ENCODE measurements around the gene ASCC2. TPM values are rescaled to one million over a fixed set of nuclear protein-coding genes. Genes with fewer than 3 reads are reported as not detected.
"Not testable (repeated sequence)": the region's sequence is repeated elsewhere in the genome, so short reads cannot be mapped to it uniquely, and the experiment has no call there.

The ASCC2 gene
- total and polyA plus RNA-seq, 5 donors from 2014 or later, result 39.3 to 94.0 (median 42.8) TPM

GRCh38 chr22:29827726-29828125 is 10.3 kb downstream of the ASCC2 start:
- not testable (repeated sequence) for H3K27me3 ChIP-seq (ENCODE audit: control insufficient read depth, insufficient read depth, low read length); H3K27ac Mint-ChIP-seq; H3K27ac ChIP-seq (ENCODE audit: insufficient read depth, low read length, poor library complexity, severe bottlenecking); DNase-seq; H3K4me1 ChIP-seq (ENCODE audit: control insufficient read depth, insufficient read depth, low read length, poor library complexity, severe bottlenecking); H3K27me3 Mint-ChIP-seq; H3K4me3 Mint-ChIP-seq; ATAC-seq (ENCODE audit: low read depth in 2 of 2); H3K4me3 ChIP-seq (ENCODE audit: low read depth, low read length); H3K9me3 Mint-ChIP-seq; H3K9me3 ChIP-seq (ENCODE audit: control insufficient read depth in 2 of 2, low read length in 2 of 2)
- H3K36me3 ChIP-seq (ENCODE audit: control insufficient read depth, insufficient read depth, low read length), result peaks cover 76% of the 10 kb centered on the region
- peaks cover 7 to 17% (median 15%) of the 10 kb centered on the region in 4 donors for H3K4me1 Mint-ChIP-seq
- peaks cover 54% of the 10 kb centered on the region for H3K36me3 Mint-ChIP-seq

GRCh38 chr22:29827091-29827490 is 11.0 kb downstream of the ASCC2 start:
- no peaks in the 10 kb centered on the region for H3K9me3 Mint-ChIP-seq
- H3K27ac Mint-ChIP-seq, result no peak overlapping the region
- no peaks in the 10 kb centered on the region for H3K27me3 ChIP-seq (ENCODE audit: control insufficient read depth, insufficient read depth, low read length)
- no peaks in the 10 kb centered on the region for H3K27me3 Mint-ChIP-seq
- H3K4me3 Mint-ChIP-seq, result no peak overlapping the region
- peaks cover 7 to 15% (median 12%) of the 10 kb centered on the region in 4 donors for H3K4me1 Mint-ChIP-seq
- no peaks in the 10 kb centered on the region for H3K9me3 ChIP-seq (ENCODE audit: control insufficient read depth in 2 of 2, low read length in 2 of 2)
- no peak overlapping the region for H3K27ac ChIP-seq (ENCODE audit: insufficient read depth, low read length, poor library complexity, severe bottlenecking)
- no peaks in the 10 kb centered on the region for H3K4me1 ChIP-seq (ENCODE audit: control insufficient read depth, insufficient read depth, low read length, poor library complexity, severe bottlenecking)
- DNase-seq (no peak), ATAC-seq (ENCODE audit: low read depth in 2 of 2) (no peak)
- H3K4me3 ChIP-seq (ENCODE audit: low read depth, low read length), result no peak overlapping the region
- H3K36me3 Mint-ChIP-seq, result peaks cover 55% of the 10 kb centered on the region
- H3K36me3 ChIP-seq (ENCODE audit: control insufficient read depth, insufficient read depth, low read length), result peaks cover 77% of the 10 kb centered on the region

GRCh38 chr22:29825578-29825977 is 12.5 kb downstream of the ASCC2 start:
- Mint-ChIP-seq H3K9me3 (no peaks in the 10 kb centered on the region), H3K36me3 (peaks cover 54% of the 10 kb centered on the region), H3K27me3 (no peaks in the 10 kb centered on the region), H3K27ac (no peak overlapping the region), H3K4me1 (peaks cover 0 to 7% (median 5%) of the 10 kb centered on the region in 4 donors), H3K4me3 (no peak overlapping the region)
- Histone ChIP-seq H3K9me3 (ENCODE audit: control insufficient read depth in 2 of 2, low read length in 2 of 2) (no peaks in the 10 kb centered on the region), H3K27ac (ENCODE audit: insufficient read depth, low read length, poor library complexity, severe bottlenecking) (no peak overlapping the region), H3K27me3 (ENCODE audit: control insufficient read depth, insufficient read depth, low read length) (no peaks in the 10 kb centered on the region), H3K4me1 (ENCODE audit: control insufficient read depth, insufficient read depth, low read length, poor library complexity, severe bottlenecking) (no peaks in the 10 kb centered on the region), H3K36me3 (ENCODE audit: control insufficient read depth, insufficient read depth, low read length) (peaks cover 75% of the 10 kb centered on the region), H3K4me3 (ENCODE audit: low read depth, low read length) (no peak overlapping the region)
- ATAC-seq (ENCODE audit: low read depth in 2 of 2) (no peak), DNase-seq (no peak)

- Mint-ChIP-seq H3K36me3 (peaks cover 52% of the 10 kb centered on the region), H3K27ac (no peak overlapping the region), H3K4me3 (no peak overlapping the region), H3K9me3 (no peaks in the 10 kb centered on the region), H3K4me1 (peaks cover 0 to 6% (median 2%) of the 10 kb centered on the region in 4 donors), H3K27me3 (no peaks in the 10 kb centered on the region)
- no peak overlapping the region for H3K4me3 ChIP-seq (ENCODE audit: low read depth, low read length)
- DNase-seq (no peak), ATAC-seq (ENCODE audit: low read depth in 2 of 2) (no peak)
- no peak overlapping the region for H3K27ac ChIP-seq (ENCODE audit: insufficient read depth, low read length, poor library complexity, severe bottlenecking)
- H3K9me3 ChIP-seq (ENCODE audit: control insufficient read depth in 2 of 2, low read length in 2 of 2), result no peaks in the 10 kb centered on the region
- H3K36me3 ChIP-seq (ENCODE audit: control insufficient read depth, insufficient read depth, low read length), result peaks cover 71% of the 10 kb centered on the region
- no peaks in the 10 kb centered on the region for H3K4me1 ChIP-seq (ENCODE audit: control insufficient read depth, insufficient read depth, low read length, poor library complexity, severe bottlenecking)
- no peaks in the 10 kb centered on the region for H3K27me3 ChIP-seq (ENCODE audit: control insufficient read depth, insufficient read depth, low read length)
Measured at GRCh38 chr22:29824677-29825076, 13.4 kb downstream of the ASCC2 start.

- H3K4me3 Mint-ChIP-seq, result no peak overlapping the region
- no peaks in the 10 kb centered on the region for H3K4me1 ChIP-seq (ENCODE audit: control insufficient read depth, insufficient read depth, low read length, poor library complexity, severe bottlenecking)
- peak; percentile 70 to 81 for ATAC-seq (ENCODE audit: low read depth in 2 of 2)
- H3K27ac Mint-ChIP-seq, result peak overlapping the region in 1 of 3 donors; percentile 62
- no peaks in the 10 kb centered on the region for H3K27me3 ChIP-seq (ENCODE audit: control insufficient read depth, insufficient read depth, low read length)
- no peaks in the 10 kb centered on the region for H3K4me1 Mint-ChIP-seq
- H3K27ac ChIP-seq (ENCODE audit: insufficient read depth, low read length, poor library complexity, severe bottlenecking), result no peak overlapping the region
- peak in 2 of 3 donors; percentile 6 to 74 for DNase-seq
- H3K4me3 ChIP-seq (ENCODE audit: low read depth, low read length), result no peak overlapping the region
- H3K27me3 Mint-ChIP-seq, result no peaks in the 10 kb centered on the region
- H3K9me3 ChIP-seq (ENCODE audit: control insufficient read depth in 2 of 2, low read length in 2 of 2), result no peaks in the 10 kb centered on the region
- no peaks in the 10 kb centered on the region for H3K9me3 Mint-ChIP-seq
- H3K36me3 Mint-ChIP-seq, result peaks cover 51% of the 10 kb centered on the region
- peaks cover 75% of the 10 kb centered on the region for H3K36me3 ChIP-seq (ENCODE audit: control insufficient read depth, insufficient read depth, low read length)
Measured at GRCh38 chr22:29821291-29822016, 16.6 kb downstream of the ASCC2 start.

GRCh38 chr22:29820961-29821290 is 17.1 kb downstream of the ASCC2 start:
- no peaks in the 10 kb centered on the region for H3K4me1 ChIP-seq (ENCODE audit: control insufficient read depth, insufficient read depth, low read length, poor library complexity, severe bottlenecking)
- Mint-ChIP-seq H3K27ac (peak overlapping the region in 1 of 3 donors; percentile 62), H3K9me3 (no peaks in the 10 kb centered on the region), H3K36me3 (peaks cover 54% of the 10 kb centered on the region), H3K4me1 (no peaks in the 10 kb centered on the region), H3K27me3 (no peaks in the 10 kb centered on the region), H3K4me3 (no peak overlapping the region)
- H3K9me3 ChIP-seq (ENCODE audit: control insufficient read depth in 2 of 2, low read length in 2 of 2), result no peaks in the 10 kb centered on the region
- peaks cover 77% of the 10 kb centered on the region for H3K36me3 ChIP-seq (ENCODE audit: control insufficient read depth, insufficient read depth, low read length)
- H3K27ac ChIP-seq (ENCODE audit: insufficient read depth, low read length, poor library complexity, severe bottlenecking), result no peak overlapping the region
- no peak for ATAC-seq (ENCODE audit: low read depth in 2 of 2)
- H3K27me3 ChIP-seq (ENCODE audit: control insufficient read depth, insufficient read depth, low read length), result no peaks in the 10 kb centered on the region
- no peak overlapping the region for H3K4me3 ChIP-seq (ENCODE audit: low read depth, low read length)
- no peak for DNase-seq

- no peak for ATAC-seq (ENCODE audit: low read depth in 2 of 2)
- H3K9me3 Mint-ChIP-seq, result no peaks in the 10 kb centered on the region
Measured at GRCh38 chr22:29819501-29819900, 18.6 kb downstream of the ASCC2 start.

GRCh38 chr22:29817724-29818123 is 20.4 kb downstream of the ASCC2 start:
- H3K27me3 Mint-ChIP-seq, result no peaks in the 10 kb centered on the region
- H3K4me3 Mint-ChIP-seq, result no peak overlapping the region
- Histone ChIP-seq H3K27ac (ENCODE audit: insufficient read depth, low read length, poor library complexity, severe bottlenecking) (no peak overlapping the region), H3K27me3 (ENCODE audit: control insufficient read depth, insufficient read depth, low read length) (no peaks in the 10 kb centered on the region), H3K36me3 (ENCODE audit: control insufficient read depth, insufficient read depth, low read length) (peaks cover 80% of the 10 kb centered on the region), H3K4me3 (ENCODE audit: low read depth, low read length) (no peak overlapping the region), H3K9me3 (ENCODE audit: control insufficient read depth in 2 of 2, low read length in 2 of 2) (no peaks in the 10 kb centered on the region), H3K4me1 (ENCODE audit: control insufficient read depth, insufficient read depth, low read length, poor library complexity, severe bottlenecking) (no peaks in the 10 kb centered on the region)
- peaks cover 58% of the 10 kb centered on the region for H3K36me3 Mint-ChIP-seq
- no peak for DNase-seq
- H3K27ac Mint-ChIP-seq, result peak overlapping the region in 1 of 3 donors; percentile 36
- H3K4me1 Mint-ChIP-seq, result no peaks in the 10 kb centered on the region
- H3K9me3 Mint-ChIP-seq, result no peaks in the 10 kb centered on the region
- ATAC-seq (ENCODE audit: low read depth in 2 of 2), result no peak

More at GRCh38 chr22:29819501-29819900, 18.6 kb downstream of the ASCC2 start:
- Histone ChIP-seq H3K36me3 (ENCODE audit: control insufficient read depth, insufficient read depth, low read length) (peaks cover 76% of the 10 kb centered on the region), H3K4me1 (ENCODE audit: control insufficient read depth, insufficient read depth, low read length, poor library complexity, severe bottlenecking) (no peaks in the 10 kb centered on the region), H3K4me3 (ENCODE audit: low read depth, low read length) (no peak overlapping the region), H3K27ac (ENCODE audit: insufficient read depth, low read length, poor library complexity, severe bottlenecking) (no peak overlapping the region), H3K27me3 (ENCODE audit: control insufficient read depth, insufficient read depth, low read length) (no peaks in the 10 kb centered on the region), H3K9me3 (ENCODE audit: control insufficient read depth in 2 of 2, low read length in 2 of 2) (no peaks in the 10 kb centered on the region)
- H3K4me1 Mint-ChIP-seq, result no peaks in the 10 kb centered on the region
- no peak overlapping the region for H3K4me3 Mint-ChIP-seq
- peak overlapping the region in 2 of 3 donors; percentile 45 to 83 for H3K27ac Mint-ChIP-seq
- H3K27me3 Mint-ChIP-seq, result no peaks in the 10 kb centered on the region
- peaks cover 52% of the 10 kb centered on the region for H3K36me3 Mint-ChIP-seq
- no peak for DNase-seq

Measured in CD4-positive, CD25-positive, alpha-beta regulatory T cell (primary cell).